HL-60/S4 treated with retinoic acid at 250 ng/mL for 4 days and 3 days (cell line): ENCODE results near the gene SLC34A1.
"Not testable (repeated sequence)": the region's sequence is repeated elsewhere in the genome, so short reads cannot be mapped to it uniquely, and the experiment has no call there.

Experiments
- in situ Hi-C: fragments of 300-500 bp; cut with MboI; formaldehyde crosslinking; loops from 2 replicates; pipeline ENCODE4 v1.7.0; 2022; ENCODE audit warnings: low sequenced_read_pairs

Gene SLC34A1

GRCh38 chr5:177355162-177355867 lies 28.9 kb upstream of the SLC34A1 start:
- in situ Hi-C loops, result no loop called here

- in situ Hi-C loops, result no loop called here
Measured at GRCh38 chr5:177355868-177356168, 28.4 kb upstream of the SLC34A1 start.

- in situ Hi-C loops, result no loop called here
Measured at GRCh38 chr5:177356746-177357145, 27.5 kb upstream of the SLC34A1 start.

GRCh38 chr5:177357146-177357458 lies 27.1 kb upstream of the SLC34A1 start:
- in situ Hi-C loops, result no loop called here

- in situ Hi-C loops, result no loop called here
Measured at GRCh38 chr5:177357459-177358351, 26.5 kb upstream of the SLC34A1 start, which contains the start of gene RGS14. Gene RGS14 (plus strand): TSS chr5:177357924. CDS start chr5:177358025, 101 bp downstream.

- in situ Hi-C loops, result no loop called here
Measured at GRCh38 chr5:177358370-177358819, 25.8 kb upstream of the SLC34A1 start.

GRCh38 chr5:177359451-177359851 lies 24.8 kb upstream of the SLC34A1 start:
- in situ Hi-C loops, result no loop called here

- in situ Hi-C loops, result no loop called here
Measured at GRCh38 chr5:177359860-177360259, 24.4 kb upstream of the SLC34A1 start.

- in situ Hi-C loops, result not testable (repeated sequence)
Measured at GRCh38 chr5:177360740-177361139, 23.5 kb upstream of the SLC34A1 start.

- in situ Hi-C loops, result no loop called here
Measured at GRCh38 chr5:177361418-177362291, 22.6 kb upstream of the SLC34A1 start.

GRCh38 chr5:177362292-177362609 lies 22.0 kb upstream of the SLC34A1 start:
- in situ Hi-C loops, result no loop called here

- in situ Hi-C loops, result no loop called here
Measured at GRCh38 chr5:177362610-177363507, 21.4 kb upstream of the SLC34A1 start.

- in situ Hi-C loops, result no loop called here
Measured at GRCh38 chr5:177363565-177363964, 20.7 kb upstream of the SLC34A1 start.

GRCh38 chr5:177364159-177364962 lies 19.9 kb upstream of the SLC34A1 start:
- in situ Hi-C loops, result no loop called here

GRCh38 chr5:177365845-177366527 lies 18.2 kb upstream of the SLC34A1 start:
- in situ Hi-C loops, result no loop called here

GRCh38 chr5:177366528-177367322 lies 17.5 kb upstream of the SLC34A1 start:
- in situ Hi-C loops, result no loop called here

GRCh38 chr5:177367323-177367848 lies 16.8 kb upstream of the SLC34A1 start:
- in situ Hi-C loops, result no loop called here
